Endothelial cell (in vitro differentiated cells): ENCODE measurements around the gene CALHM1. TPM values are rescaled to one million over a fixed set of nuclear protein-coding genes. Genes with fewer than 3 reads are reported as not detected.
"Not testable (repeated sequence)": the region's sequence is repeated elsewhere in the genome, so short reads cannot be mapped to it uniquely, and the experiment has no call there.

Experiments
- DNase-seq: peaks from one replicate; pipeline ENCODE4 v3.0.0; 2021; ENCODE audit warnings: low spot score
- H3K27ac Mint-ChIP-seq: one replicate; pipeline ENCODE4 v1.8.0; 2021; ENCODE audit warnings: mixed read lengths, inconsistent platforms; ENCODE audit not compliant: unreplicated experiment
- H3K27me3 Mint-ChIP-seq: one replicate; pipeline ENCODE4 v1.8.0; 2021; ENCODE audit warnings: mild to moderate bottlenecking, moderate library complexity, mixed read lengths, inconsistent platforms; ENCODE audit not compliant: unreplicated experiment
- H3K36me3 Mint-ChIP-seq: one replicate; pipeline ENCODE4 v1.8.0; 2021; ENCODE audit warnings: mild to moderate bottlenecking, low read depth, mixed read lengths, inconsistent platforms; ENCODE audit not compliant: unreplicated experiment
- H3K4me1 Mint-ChIP-seq: one replicate; pipeline ENCODE4 v1.8.0; 2021; ENCODE audit warnings: mild to moderate bottlenecking, mixed read lengths, inconsistent platforms; ENCODE audit not compliant: unreplicated experiment
- H3K4me3 Mint-ChIP-seq: one replicate; pipeline ENCODE4 v1.8.0; 2021; ENCODE audit warnings: mild to moderate bottlenecking, mixed read lengths, inconsistent platforms; ENCODE audit not compliant: unreplicated experiment
- H3K9me3 Mint-ChIP-seq: one replicate; pipeline ENCODE4 v1.8.0; 2021; ENCODE audit warnings: mixed read lengths, inconsistent platforms; ENCODE audit not compliant: unreplicated experiment
- CTCF ChIP-seq: fragments of 200-600 bp; sonication (generic); IDR thresholded peaks from one replicate; pipeline ENCODE4 v1.5.0; 2021; ENCODE audit warnings: antibody characterized with exemption; ENCODE audit not compliant: unreplicated experiment
- total RNA-seq: library from RNA; stranded (reverse); fragmentation: NEBNext Ultra II Directional; extraction: Animal tissue kit (Norgen Biotek cat#: 25700); gene quantifications from one replicate; pipeline ENCODE4 v1.2.1, GENCODE V29; 2021; ENCODE audit not compliant: unreplicated experiment

Gene CALHM1
- total RNA-seq, 1 donor from 2014 or later: not detected

DNA sequence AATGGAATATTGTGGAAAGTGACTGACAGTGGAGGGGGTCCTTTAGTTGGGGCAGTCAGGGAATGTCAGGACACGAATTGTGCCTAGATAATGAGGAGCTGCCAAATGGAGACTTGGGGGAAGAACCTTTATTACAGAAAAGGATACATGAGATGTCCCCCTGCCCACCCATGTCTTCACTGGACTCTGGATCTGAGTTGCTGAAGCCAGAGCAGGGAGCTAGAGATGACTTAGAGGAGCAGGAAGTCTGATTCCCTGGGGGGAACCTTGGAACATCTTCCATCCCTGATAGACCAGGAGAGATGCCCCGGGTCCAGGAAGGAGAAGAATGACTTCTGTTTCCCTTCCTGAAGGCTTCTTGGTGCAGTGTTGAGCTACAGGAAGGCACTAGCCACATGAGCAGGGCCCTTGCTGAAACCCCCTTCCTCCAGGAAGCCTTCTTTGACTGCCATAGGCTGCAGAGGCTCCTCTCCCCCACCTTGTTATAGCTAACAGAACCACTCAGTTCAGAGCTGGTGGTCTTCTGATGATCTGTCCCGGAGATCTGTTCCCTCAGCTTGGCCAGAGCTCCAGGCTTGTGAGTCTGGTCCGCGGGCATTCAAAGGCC, 34.1 kb upstream of the CALHM1 start:
- Mint-ChIP-seq H3K4me1 (peaks cover 13% of the 10 kb centered on the region), H3K4me3 (peak overlapping the region; percentile 74), H3K36me3 (no peaks in the 10 kb centered on the region), H3K9me3 (no peaks in the 10 kb centered on the region), H3K27ac (no peak overlapping the region), H3K27me3 (peaks cover 13% of the 10 kb centered on the region)
- no peak for TF ChIP-seq CTCF
- no peak for DNase-seq

DNA sequence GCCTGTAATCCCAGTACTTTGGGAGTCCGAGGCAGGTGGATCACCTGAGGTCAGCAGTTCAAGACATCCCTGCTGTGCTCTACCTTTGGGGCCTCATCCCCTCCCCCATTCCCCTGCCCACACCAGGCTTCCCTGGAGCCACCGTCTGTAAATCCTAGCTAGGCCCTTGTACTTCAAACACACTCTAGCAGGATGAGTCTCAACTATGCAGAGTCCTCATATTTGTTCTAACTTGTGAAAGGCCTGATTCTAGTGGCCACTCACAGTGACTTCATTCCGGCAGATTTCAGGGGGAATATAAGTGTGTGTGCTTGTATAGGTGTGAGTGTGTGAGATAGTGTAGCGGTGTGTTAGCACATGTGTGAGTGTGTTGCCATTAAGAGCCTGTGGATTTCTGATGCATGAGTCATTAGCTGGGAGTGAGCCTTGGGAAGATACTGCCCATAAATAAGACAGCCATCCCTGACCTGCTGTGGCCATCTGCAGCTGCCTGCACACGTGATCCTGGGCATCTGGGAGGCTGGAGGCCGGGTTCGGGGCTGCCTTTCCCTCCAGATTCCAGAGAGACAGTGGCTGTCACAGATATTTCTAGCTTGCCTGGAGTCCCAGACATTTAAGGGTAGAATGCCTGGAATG, 33.1 kb upstream of the CALHM1 start:
- no peak for DNase-seq
- H3K9me3 Mint-ChIP-seq: no peaks in the 10 kb centered on the region
- TF ChIP-seq CTCF: no peak
- H3K27ac Mint-ChIP-seq: peak overlapping the region; percentile 9
- peaks cover 13% of the 10 kb centered on the region for H3K27me3 Mint-ChIP-seq
- H3K4me3 Mint-ChIP-seq: peak overlapping the region; percentile 74
- no peaks in the 10 kb centered on the region for H3K36me3 Mint-ChIP-seq
- peaks cover 13% of the 10 kb centered on the region for H3K4me1 Mint-ChIP-seq

- no peak overlapping the region for H3K4me3 Mint-ChIP-seq
- H3K27ac Mint-ChIP-seq: no peak overlapping the region
- peaks cover 13% of the 10 kb centered on the region for H3K4me1 Mint-ChIP-seq
- no peak for DNase-seq
- H3K36me3 Mint-ChIP-seq: no peaks in the 10 kb centered on the region
- H3K27me3 Mint-ChIP-seq: peaks cover 13% of the 10 kb centered on the region
- no peak for TF ChIP-seq CTCF
- H3K9me3 Mint-ChIP-seq: no peaks in the 10 kb centered on the region
Measured at GRCh38 chr10:103490986-103491314, 32.2 kb upstream of the CALHM1 start.

GRCh38 chr10:103487410-103487708, 28.7 kb upstream of the CALHM1 start:
- no peak overlapping the region for H3K4me3 Mint-ChIP-seq

GRCh38 chr10:103486635-103487409, 28.1 kb upstream of the CALHM1 start:
- H3K9me3 Mint-ChIP-seq, H3K4me3 Mint-ChIP-seq, H3K27ac Mint-ChIP-seq, H3K27me3 Mint-ChIP-seq, H3K36me3 Mint-ChIP-seq, DNase-seq, H3K4me1 Mint-ChIP-seq: not testable (repeated sequence)

More at GRCh38 chr10:103487410-103487708, 28.7 kb upstream of the CALHM1 start:
- Mint-ChIP-seq H3K36me3 (no peaks in the 10 kb centered on the region), H3K27ac (no peak overlapping the region), H3K9me3 (no peaks in the 10 kb centered on the region), H3K27me3 (peaks cover 3% of the 10 kb centered on the region), H3K4me1 (no peaks in the 10 kb centered on the region)
- no peak for TF ChIP-seq CTCF
- DNase-seq: no peak
